Esophagus squamous epithelium (tissue), 4 donors: Measurements from ENCODE around the gene CDH13.

Experiments used
- POLR2A ChIP-seq, 4 donors: fragments of 450-650 bp; IDR thresholded peaks; one replicate each; pipeline ENCODE4 v1.6.1; 2017; ENCODE audit warnings: antibody characterized with exemption in 4 of 4, mild to moderate bottlenecking in 4 of 4, moderate library complexity in 3 of 4
- TF ChIP-seq, protein P1 (sequence below), 6 experiments: fragments of 450-650 bp in 4 of 6; fragments of 200-600 bp in 2 of 6; sonication (generic) in 2 of 6; IDR thresholded peaks; one replicate each; pipeline ENCODE4 v1.5.1; 2016 to 2019; ENCODE audit warnings: antibody characterized with exemption in 6 of 6, mild to moderate bottlenecking in 4 of 6, moderate library complexity in 4 of 6

GRCh38 chr16:83070416-83071209 is 443.8 kb downstream of the CDH13 start:
- TF ChIP-seq, protein P1, sequence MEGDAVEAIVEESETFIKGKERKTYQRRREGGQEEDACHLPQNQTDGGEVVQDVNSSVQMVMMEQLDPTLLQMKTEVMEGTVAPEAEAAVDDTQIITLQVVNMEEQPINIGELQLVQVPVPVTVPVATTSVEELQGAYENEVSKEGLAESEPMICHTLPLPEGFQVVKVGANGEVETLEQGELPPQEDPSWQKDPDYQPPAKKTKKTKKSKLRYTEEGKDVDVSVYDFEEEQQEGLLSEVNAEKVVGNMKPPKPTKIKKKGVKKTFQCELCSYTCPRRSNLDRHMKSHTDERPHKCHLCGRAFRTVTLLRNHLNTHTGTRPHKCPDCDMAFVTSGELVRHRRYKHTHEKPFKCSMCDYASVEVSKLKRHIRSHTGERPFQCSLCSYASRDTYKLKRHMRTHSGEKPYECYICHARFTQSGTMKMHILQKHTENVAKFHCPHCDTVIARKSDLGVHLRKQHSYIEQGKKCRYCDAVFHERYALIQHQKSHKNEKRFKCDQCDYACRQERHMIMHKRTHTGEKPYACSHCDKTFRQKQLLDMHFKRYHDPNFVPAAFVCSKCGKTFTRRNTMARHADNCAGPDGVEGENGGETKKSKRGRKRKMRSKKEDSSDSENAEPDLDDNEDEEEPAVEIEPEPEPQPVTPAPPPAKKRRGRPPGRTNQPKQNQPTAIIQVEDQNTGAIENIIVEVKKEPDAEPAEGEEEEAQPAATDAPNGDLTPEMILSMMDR (IDR thresholded peaks at IDR 0.05), result no peak
- no peak for TF ChIP-seq POLR2A (IDR thresholded peaks at IDR 0.05)
